OCI-LY7 (cell line): Measurements from ENCODE around the gene IMMP2L. TPM values are rescaled to one million over a fixed set of nuclear protein-coding genes. Genes with fewer than 3 reads are reported as not detected.
"Not testable (repeated sequence)": the region's sequence is repeated elsewhere in the genome, so short reads cannot be mapped to it uniquely, and the experiment has no call there.

Experiments used
- BruUV-seq: library from RNA; stranded (reverse); fragments of 400-500 nt; replicated peaks from 2 replicates; lab custom pipeline; 2021; lab: Mats Ljungman, UMichigan
- CTCF ChIA-PET: fragments of 300-600 bp; sonication (Branson Sonifier 250); formaldehyde crosslinking; loops from one replicate; lab custom pipeline; 2022; ENCODE audit warnings: antibody characterized with exemption; ENCODE audit not compliant: unreplicated experiment; lab: Charles Lee
- POLR2A ChIA-PET: fragments of 300-600 bp; sonication (Branson Sonifier 250); formaldehyde crosslinking; loops from one replicate; lab custom pipeline; 2022; ENCODE audit warnings: antibody characterized with exemption; lab: Charles Lee
- DNase-seq: peaks from one replicate; pipeline ENCODE4 v3.0.0-alpha.2; 2015; ENCODE audit warnings: low spot score
- H2AFZ ChIP-seq: fragments of 200-600 bp; sonication (generic), shearing (Covaris generic); 2 replicates; pipeline ENCODE4 v1.6.1; 2014; ENCODE audit warnings: mild to moderate bottlenecking, antibody characterized with exemption, low read length, moderate library complexity
- H3K27ac ChIP-seq: fragments of 200-600 bp; sonication (generic); 2 replicates; pipeline ENCODE4 v1.5.1; 2014; ENCODE audit warnings: mixed run types, low read depth, mild to moderate bottlenecking, moderate library complexity, low read length, inconsistent platforms; ENCODE audit not compliant: poor library complexity, severe bottlenecking
- H3K36me3 ChIP-seq: fragments of 200-600 bp; sonication (generic); 2 replicates; pipeline ENCODE4 v1.6.1; 2014; ENCODE audit warnings: mild to moderate bottlenecking, antibody characterized with exemption, low read length, moderate library complexity, mixed read lengths; ENCODE audit not compliant: insufficient read depth
- H3K4me1 ChIP-seq: fragments of 200-600 bp; sonication (generic); 2 replicates; pipeline ENCODE4 v1.5.1; 2014; ENCODE audit warnings: mild to moderate bottlenecking, low read length; ENCODE audit not compliant: insufficient read depth, poor library complexity, severe bottlenecking
- H3K4me2 ChIP-seq: fragments of 200-600 bp; sonication (generic); 2 replicates; pipeline ENCODE4 v1.6.1; 2014; ENCODE audit warnings: mild to moderate bottlenecking, low read length
- H3K4me3 ChIP-seq: fragments of 200-600 bp; sonication (generic); 2 replicates; pipeline ENCODE4 v1.5.1; 2014; ENCODE audit warnings: mild to moderate bottlenecking, low read depth, low read length; ENCODE audit not compliant: poor library complexity, severe bottlenecking
- H3K79me2 ChIP-seq: fragments of 200-600 bp; sonication (generic); 2 replicates; pipeline ENCODE4 v1.6.1; 2016; ENCODE audit warnings: low read depth, mild to moderate bottlenecking, low read length, moderate library complexity, mixed read lengths; ENCODE audit not compliant: insufficient read depth
- H3K9me2 ChIP-seq: fragments of 200-600 bp; sonication (generic); 2 replicates; pipeline ENCODE4 v1.6.1; 2016; ENCODE audit warnings: mild to moderate bottlenecking, low read length, mixed read lengths; ENCODE audit not compliant: insufficient read depth
- H3K9me3 ChIP-seq: fragments of 200-600 bp; sonication (generic); 2 replicates; pipeline ENCODE4 v1.6.1; 2014; ENCODE audit warnings: mild to moderate bottlenecking, mixed run types, low read length, mixed read lengths
- H4K20me1 ChIP-seq: fragments of 200-600 bp; sonication (generic); 2 replicates; pipeline ENCODE4 v1.6.1; 2014; ENCODE audit warnings: mild to moderate bottlenecking, antibody characterized with exemption, low read length, moderate library complexity, mixed read lengths; ENCODE audit not compliant: insufficient read depth
- CTCF ChIP-seq: fragments of 200-600 bp; sonication (generic); conservative IDR thresholded peaks from 2 replicates; pipeline ENCODE4 v1.5.1; 2014; ENCODE audit warnings: mild to moderate bottlenecking, antibody characterized with exemption, low read length, moderate library complexity, mixed read lengths
- EZH2phosphoT487 ChIP-seq: fragments of 200-600 bp; sonication (generic); IDR thresholded peaks from 2 replicates; pipeline ENCODE4 v1.6.1; 2018; ENCODE audit warnings: low read depth, borderline replicate concordance, mild to moderate bottlenecking, mixed run types, antibody characterized with exemption, low read length, moderate library complexity, mixed read lengths
- intact Hi-C: fragments of 100-400 bp; cut with micrococcal nuclease; formaldehyde crosslinking; loops from one replicate; pipeline ENCODE4 v1.10.0; 2022; ENCODE audit not compliant: unreplicated experiment
- total RNA-seq, 2 experiments: library from RNA; depleted of rRNA in 1 of 2; stranded (reverse); fragments of >200 nt in 1 of 2; shearing (Covaris generic) in 1 of 2; gene quantifications; 2 replicates each; pipeline ENCODE4 v1.2.3, GENCODE V29; 2014 to 2022

The IMMP2L gene
- total RNA-seq, 2 experiments from 2014 or later, result 8.0 to 25.4 TPM

- no peak overlapping the region for H3K27ac ChIP-seq
- no peak overlapping the region for H3K4me3 ChIP-seq
- no peaks in the 10 kb centered on the region for H3K36me3 ChIP-seq
- ChIA-PET POLR2A (interaction anchor here (1.1 kb wide), 1 partner anchor 10 kb away, joined by 4 read pairs; no protein-coding TSS in a partner anchor), CTCF (no interaction called here)
- H3K4me2 ChIP-seq, result no peak overlapping the region
- no peaks in the 10 kb centered on the region for H3K9me2 ChIP-seq
- H4K20me1 ChIP-seq, result no peaks in the 10 kb centered on the region
- H3K9me3 ChIP-seq, result no peaks in the 10 kb centered on the region
- H2AFZ ChIP-seq, result no peak overlapping the region
- H3K79me2 ChIP-seq, result no peaks in the 10 kb centered on the region
- DNase-seq, result no peak
- BruUV-seq, result no TSS peak
- TF ChIP-seq EZH2phosphoT487, result no peak
- no peak for TF ChIP-seq CTCF
- no peaks in the 10 kb centered on the region for H3K4me1 ChIP-seq
- intact Hi-C loops, result no loop called here
Measured at GRCh38 chr7:110938165-110938564, 624.1 kb downstream of the IMMP2L start.

- H3K36me3 ChIP-seq, result not testable (repeated sequence)
Measured at GRCh38 chr7:110936665-110937064, 625.6 kb downstream of the IMMP2L start.

GRCh38 chr7:110929480-110930249 lies 632.6 kb downstream of the IMMP2L start:
- no peak overlapping the region for H2AFZ ChIP-seq
- no peak overlapping the region for H3K27ac ChIP-seq
- no peaks in the 10 kb centered on the region for H3K9me3 ChIP-seq
- no peaks in the 10 kb centered on the region for H3K9me2 ChIP-seq
- no peaks in the 10 kb centered on the region for H3K36me3 ChIP-seq
- no peak for TF ChIP-seq CTCF
- no peak for TF ChIP-seq EZH2phosphoT487
- ChIA-PET CTCF (no interaction called here), POLR2A (interaction anchor here (1.4 kb wide), 1 partner anchor 9 kb away, joined by 4 read pairs; no protein-coding TSS in a partner anchor)
- DNase-seq, result no peak
- H3K79me2 ChIP-seq, result no peaks in the 10 kb centered on the region
- H3K4me3 ChIP-seq, result no peak overlapping the region
- H3K4me2 ChIP-seq, result no peak overlapping the region
- no peaks in the 10 kb centered on the region for H3K4me1 ChIP-seq
- intact Hi-C loops, result no loop called here
- no peaks in the 10 kb centered on the region for H4K20me1 ChIP-seq
- no TSS peak for BruUV-seq

More at GRCh38 chr7:110936665-110937064, 625.6 kb downstream of the IMMP2L start:
- DNase-seq, H3K4me3 ChIP-seq, H3K9me2 ChIP-seq, H2AFZ ChIP-seq, H3K4me1 ChIP-seq, CTCF ChIA-PET, H4K20me1 ChIP-seq, intact Hi-C loops, H3K79me2 ChIP-seq, H3K4me2 ChIP-seq, POLR2A ChIA-PET, H3K9me3 ChIP-seq, H3K27ac ChIP-seq, BruUV-seq: not testable (repeated sequence)
